Upper lobe of left lung (tissue), 6 donors: ENCODE measurements around the gene TYROBP. TPM values are rescaled to one million over a fixed set of nuclear protein-coding genes. Genes with fewer than 3 reads are reported as not detected.

Experiments
- ATAC-seq, 2 donors: fragments of 200-7000 bp; cut with Tn5 transposase; one replicate each; pipeline ENCODE4 v1.9.1; 2022; ENCODE audit warnings: mild to moderate bottlenecking in 2 of 2, moderate library complexity in 2 of 2; ENCODE audit not compliant: low FRiP score in 2 of 2
- DNase-seq, 2 donors: peaks; one replicate each; pipeline ENCODE4 v3.0.0-alpha.2; 2019 to 2020
- H3K27ac ChIP-seq, 4 donors: fragments of 200-600 bp; sonication (generic); one replicate each; pipeline ENCODE4 v1.5.1; 2016 to 2019
- H3K27me3 ChIP-seq, 4 donors: fragments of 200-600 bp; sonication (generic); one replicate each; pipeline ENCODE4 v1.5.1; 2017 to 2019
- H3K36me3 ChIP-seq, 4 donors: fragments of 200-600 bp; sonication (generic); one replicate each; pipeline ENCODE4 v1.5.1; 2016 to 2019
- H3K4me1 ChIP-seq, 4 donors: fragments of 200-600 bp; sonication (generic); one replicate each; pipeline ENCODE4 v1.5.1; 2018 to 2019
- H3K4me3 ChIP-seq, 4 donors: fragments of 200-600 bp; sonication (generic); one replicate each; pipeline ENCODE4 v1.5.1; 2017 to 2019; ENCODE audit warnings: mild to moderate bottlenecking in 2 of 4, moderate library complexity in 1 of 4
- H3K9me3 ChIP-seq, 4 donors: fragments of 200-600 bp; sonication (generic); one replicate each; pipeline ENCODE4 v1.5.1; 2018 to 2019
- EP300 ChIP-seq, 4 donors: sonication (generic); formaldehyde crosslinking; IDR thresholded peaks; one replicate each; pipeline ENCODE4 v1.5.1; 2017; ENCODE audit warnings: antibody characterized with exemption in 4 of 4, control low read depth in 2 of 4
- POLR2A ChIP-seq, 4 donors: fragments of 450-650 bp; IDR thresholded peaks; one replicate each; pipeline ENCODE4 v1.5.1; 2016 to 2017; ENCODE audit warnings: antibody characterized with exemption in 4 of 4, mild to moderate bottlenecking in 2 of 4
- POLR2AphosphoS5 ChIP-seq, 2 donors: sonication (generic); formaldehyde crosslinking; IDR thresholded peaks; one replicate each; pipeline ENCODE4 v1.5.1; 2017; ENCODE audit warnings: antibody characterized with exemption in 2 of 2
- WGBS, 2 donors: methylation state at CpG; one replicate each; pipeline ENCODE4 v1.1.5; 2017 to 2018; 5-methylcytosine and 5-hydroxymethylcytosine counted together
- small RNA-seq, 4 donors: library from RNA; depleted of rRNA; stranded (forward); fragments of <200 nt; gene quantifications; one replicate each; pipeline ENCODE3, GENCODE V24; 2016
- total RNA-seq, 6 donors: library from RNA; depleted of rRNA in 4 of 6; stranded (reverse); fragments of >200 nt in 4 of 6; gene quantifications; one replicate each; pipeline versions ENCODE4 v1.1.0 to v1.2.1, GENCODE V29; 2016 to 2021
- TF ChIP-seq, protein P1 (sequence below), 6 experiments: fragments of 450-650 bp in 4 of 6; fragments of 200-600 bp in 2 of 6; sonication (generic) in 2 of 6; IDR thresholded peaks; one replicate each; pipeline ENCODE4 v1.5.1; 2016 to 2019; ENCODE audit warnings: antibody characterized with exemption in 6 of 6
- donor health status: DM: no; HTN: no; CAD: no; lungs with moderate emphysema.
- donor health status: DM: no; HTN: yes; CAD: no; lungs with severe emphysema.

The TYROBP gene
- total RNA-seq, 6 donors from 2014 or later, result 131 to 532 (median 345) TPM

DNA sequence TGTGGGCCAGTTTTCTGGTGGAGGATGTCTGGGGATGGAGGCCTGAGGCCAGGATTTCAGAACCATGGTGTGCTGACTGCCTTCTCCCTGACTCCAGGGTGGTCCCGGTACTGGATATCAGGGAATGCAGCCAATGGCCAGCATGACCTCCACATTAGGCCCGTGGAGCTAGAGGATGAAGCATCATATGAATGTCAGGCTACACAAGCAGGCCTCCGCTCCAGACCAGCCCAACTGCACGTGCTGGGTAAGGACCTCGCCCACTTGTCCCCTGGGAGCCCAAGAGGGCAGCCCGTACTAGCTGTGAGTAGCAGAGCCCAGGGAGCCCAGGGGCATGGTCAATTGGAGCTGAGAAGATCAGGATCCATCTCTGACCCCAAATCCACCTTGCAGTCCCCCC, 49.8 kb downstream of the TYROBP start:
- Histone ChIP-seq H3K4me3 (no peak overlapping the region), H3K27ac (no peak overlapping the region), H3K4me1 (peaks cover 9 to 23% (median 16%) of the 10 kb centered on the region in 4 donors), H3K36me3 (no peaks in the 10 kb centered on the region), H3K27me3 (peaks cover 0 to 44% (median 21%) of the 10 kb centered on the region in 4 donors), H3K9me3 (no peaks in the 10 kb centered on the region)
- ATAC-seq, result no peak
- WGBS, 2 donors, result 75 to 80% methylated on average over 1 to 6 of the region's 6 CpGs
- TF ChIP-seq, protein P1, sequence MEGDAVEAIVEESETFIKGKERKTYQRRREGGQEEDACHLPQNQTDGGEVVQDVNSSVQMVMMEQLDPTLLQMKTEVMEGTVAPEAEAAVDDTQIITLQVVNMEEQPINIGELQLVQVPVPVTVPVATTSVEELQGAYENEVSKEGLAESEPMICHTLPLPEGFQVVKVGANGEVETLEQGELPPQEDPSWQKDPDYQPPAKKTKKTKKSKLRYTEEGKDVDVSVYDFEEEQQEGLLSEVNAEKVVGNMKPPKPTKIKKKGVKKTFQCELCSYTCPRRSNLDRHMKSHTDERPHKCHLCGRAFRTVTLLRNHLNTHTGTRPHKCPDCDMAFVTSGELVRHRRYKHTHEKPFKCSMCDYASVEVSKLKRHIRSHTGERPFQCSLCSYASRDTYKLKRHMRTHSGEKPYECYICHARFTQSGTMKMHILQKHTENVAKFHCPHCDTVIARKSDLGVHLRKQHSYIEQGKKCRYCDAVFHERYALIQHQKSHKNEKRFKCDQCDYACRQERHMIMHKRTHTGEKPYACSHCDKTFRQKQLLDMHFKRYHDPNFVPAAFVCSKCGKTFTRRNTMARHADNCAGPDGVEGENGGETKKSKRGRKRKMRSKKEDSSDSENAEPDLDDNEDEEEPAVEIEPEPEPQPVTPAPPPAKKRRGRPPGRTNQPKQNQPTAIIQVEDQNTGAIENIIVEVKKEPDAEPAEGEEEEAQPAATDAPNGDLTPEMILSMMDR (IDR thresholded peaks at IDR 0.05), result no peak
- no peak for TF ChIP-seq POLR2A (IDR thresholded peaks at IDR 0.05)
- TF ChIP-seq EP300 (IDR thresholded peaks at IDR 0.05), result no peak
- TF ChIP-seq POLR2AphosphoS5 (IDR thresholded peaks at IDR 0.05), result no peak
- DNase-seq, result no peak

DNA sequence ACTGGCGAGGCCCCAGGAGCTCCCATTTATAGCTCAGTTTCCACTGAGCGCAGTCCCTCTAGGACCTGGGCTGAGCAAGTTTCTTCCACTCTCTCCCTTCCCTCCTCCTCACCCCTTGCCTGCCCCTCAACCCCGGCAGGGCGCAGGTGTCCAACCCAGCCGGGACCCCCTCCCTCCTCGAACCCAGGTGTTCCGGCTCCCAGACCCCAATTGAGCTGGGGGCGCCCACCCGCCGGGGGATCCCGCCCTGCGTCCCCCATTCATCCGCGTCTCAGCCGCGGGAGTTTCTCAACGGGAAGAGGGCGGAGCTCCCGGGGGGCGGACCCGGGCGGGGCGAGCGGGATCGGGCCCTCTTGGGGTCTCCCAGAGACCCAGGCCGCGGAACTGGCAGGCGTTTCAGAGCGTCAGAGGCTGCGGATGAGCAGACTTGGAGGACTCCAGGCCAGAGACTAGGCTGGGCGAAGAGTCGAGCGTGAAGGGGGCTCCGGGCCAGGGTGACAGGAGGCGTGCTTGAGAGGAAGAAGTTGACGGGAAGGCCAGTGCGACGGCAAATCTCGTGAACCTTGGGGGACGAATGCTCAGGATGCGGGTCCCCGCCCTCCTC, 51.4 kb downstream of the TYROBP start, which contains the start of gene KIRREL2:
Gene KIRREL2, plus strand, starts transcription at position 366 of the 604 bp plus-strand sequence. Its CDS starts 209 bp downstream, at position 575.
- WGBS, 2 donors, result 1 to 2% methylated on average over 33 to 42 of the region's 42 CpGs

More for the DNA sequence above, 51.4 kb downstream of the TYROBP start, which contains the start of gene KIRREL2:
- Histone ChIP-seq H3K4me1 (peaks cover 9 to 23% (median 16%) of the 10 kb centered on the region in 4 donors), H3K4me3 (peak within 1 kb of the TSS in 3 of 4 donors; percentile 37 to 53 (median 52)), H3K9me3 (no peaks in the 10 kb centered on the region), H3K27me3 (peaks cover 0 to 41% (median 20%) of the 10 kb centered on the region in 4 donors), H3K27ac (no peak within 1 kb of the TSS), H3K36me3 (no peaks in the 10 kb centered on the region)
- TF ChIP-seq, protein P1 (IDR thresholded peaks at IDR 0.05), result no peak
- TF ChIP-seq POLR2A (IDR thresholded peaks at IDR 0.05), result no peak
- no peak for TF ChIP-seq EP300 (IDR thresholded peaks at IDR 0.05)
- no peak for TF ChIP-seq POLR2AphosphoS5 (IDR thresholded peaks at IDR 0.05)
- ATAC-seq, result peak in 1 of 2 donors; percentile 37
- peak in 1 of 2 donors; percentile 88 for DNase-seq

Small RNA genes within 50 kb of the gene (small RNA-seq; reads per million reads assigned to genes)
- gene AF038458.1 (0 reads per million in 4 donors), gene RN7SL402P (0 reads per million in 4 donors)

Other genes with a start within 250 kb of the TYROBP start
- not detected for gene UPK1A, start 241.8 kb downstream of the TYROBP start, total RNA-seq
- gene ZBTB32, start 203.7 kb downstream of the TYROBP start, total RNA-seq, result under 1 TPM in 3 of 6 donors, not detected in 3; 0.20 to 0.55 (median 0.30) TPM
- 10 to 100 TPM; 23.3 to 70.2 (median 37.3) TPM for gene KMT2B, start 190.3 kb downstream of the TYROBP start, total RNA-seq
- gene IGFLR1, start 165.8 kb downstream of the TYROBP start, total RNA-seq, result 10 to 100 TPM in 5 of 6 donors, 1 to 10 TPM in 1; 6.4 to 28.4 (median 18.8) TPM
- gene U2AF1L4, start 162.9 kb downstream of the TYROBP start, total RNA-seq, result 100 to 1,000 TPM in 1 of 6 donors, 10 to 100 TPM in 4, 1 to 10 TPM in 1; 8.5 to 157 (median 22.0) TPM
- gene PSENEN, start 162.6 kb downstream of the TYROBP start, total RNA-seq, result 10 to 100 TPM; 43.4 to 60.9 (median 54.5) TPM
- gene LIN37, start 159.7 kb downstream of the TYROBP start, total RNA-seq, result 10 to 100 TPM in 3 of 6 donors, 1 to 10 TPM in 3; 4.0 to 16.9 (median 10.9) TPM
- gene HSPB6, start 151.3 kb downstream of the TYROBP start, total RNA-seq, result 10 to 100 TPM in 4 of 6 donors, 1 to 10 TPM in 2; 4.2 to 46.2 (median 18.4) TPM
- 10 to 100 TPM; 13.8 to 32.5 (median 19.5) TPM for gene PROSER3, start 150.1 kb downstream of the TYROBP start, total RNA-seq
- 100 to 1,000 TPM in 1 of 6 donors, 10 to 100 TPM in 3, 1 to 10 TPM in 2; 5.9 to 109 (median 14.5) TPM for gene ARHGAP33, start 132.7 kb downstream of the TYROBP start, total RNA-seq
- not detected for gene PRODH2, start 95.5 kb downstream of the TYROBP start, total RNA-seq
- not detected for gene NPHS1, start 55.8 kb downstream of the TYROBP start, total RNA-seq
- under 1 TPM in 1 of 6 donors, not detected in 5; 0.07 TPM for gene KIRREL2, start 51.4 kb downstream of the TYROBP start, total RNA-seq
- gene APLP1, start 39.7 kb downstream of the TYROBP start, total RNA-seq, result 10 to 100 TPM in 1 of 6 donors, 1 to 10 TPM in 4, not detected in 1; 1.5 to 22.8 (median 5.2) TPM
- 10 to 100 TPM in 5 of 6 donors, 1 to 10 TPM in 1; 8.8 to 65.0 (median 23.6) TPM for gene NFKBID, start 7.8 kb downstream of the TYROBP start, total RNA-seq
- 10 to 100 TPM in 5 of 6 donors, not detected in 1; 10.2 to 40.8 (median 19.9) TPM for gene HCST, start 5.8 kb downstream of the TYROBP start, total RNA-seq
- 10 to 100 TPM in 4 of 6 donors, 1 to 10 TPM in 2; 6.3 to 17.2 (median 11.8) TPM for gene LRFN3, start 28.1 kb upstream of the TYROBP start, total RNA-seq
- gene SDHAF1, start 86.9 kb upstream of the TYROBP start, total RNA-seq, result 10 to 100 TPM; 13.6 to 41.2 (median 28.9) TPM
- gene SYNE4, start 100.5 kb upstream of the TYROBP start, total RNA-seq, result 10 to 100 TPM in 5 of 6 donors, 1 to 10 TPM in 1; 9.5 to 21.0 (median 10.9) TPM
- gene ALKBH6, start 105.9 kb upstream of the TYROBP start, total RNA-seq, result 10 to 100 TPM; 22.3 to 95.3 (median 32.6) TPM
- 10 to 100 TPM in 1 of 6 donors, 1 to 10 TPM in 5; 3.0 to 13.0 (median 6.4) TPM for gene CLIP3, start 124.6 kb upstream of the TYROBP start, total RNA-seq
- gene THAP8, start 146.0 kb upstream of the TYROBP start, total RNA-seq, result 10 to 100 TPM in 1 of 6 donors, 1 to 10 TPM in 5; 2.4 to 10.5 (median 7.8) TPM
- gene WDR62, start 146.6 kb upstream of the TYROBP start, total RNA-seq, result 1 to 10 TPM in 5 of 6 donors, under 1 TPM in 1; 1.00 to 7.6 (median 2.4) TPM
- gene OVOL3, start 202.8 kb upstream of the TYROBP start, total RNA-seq, result not detected
- 10 to 100 TPM; 36.2 to 81.7 (median 53.7) TPM for gene POLR2I, start 206.6 kb upstream of the TYROBP start, total RNA-seq
- gene TBCB, start 207.2 kb upstream of the TYROBP start, total RNA-seq, result 100 to 1,000 TPM in 4 of 6 donors, 10 to 100 TPM in 2; 31.4 to 151 (median 109) TPM
- gene CAPNS1, start 231.8 kb upstream of the TYROBP start, total RNA-seq, result 100 to 1,000 TPM; 144 to 746 (median 340) TPM
- 10 to 100 TPM in 5 of 6 donors, not detected in 1; 12.4 to 95.1 (median 24.0) TPM for gene COX7A1, start 244.2 kb upstream of the TYROBP start, total RNA-seq